ENCODE measurements around the gene SMG5.
"Not testable (repeated sequence)": the region's sequence is repeated elsewhere in the genome, so short reads cannot be mapped to it uniquely, and the experiment has no call there.

The SMG5 gene

GRCh38 chr1:156282479-156283222, at the start of gene SMG5:
Gene SMG5, minus strand, starts transcription at chr1:156282825. Its CDS starts 145 bp downstream, at chr1:156282680.
- DNase-seq: peak; percentile 96

- not testable (repeated sequence) for DNase-seq
Measured at GRCh38 chr1:156323179-156323578, 40.6 kb upstream of the SMG5 start.

GRCh38 chr1:156320560-156320959, 37.9 kb upstream of the SMG5 start:
- no peak for DNase-seq

- peak; percentile 23 for DNase-seq
Measured at GRCh38 chr1:156319664-156320063, 37.0 kb upstream of the SMG5 start.

- no peak for DNase-seq
Measured at GRCh38 chr1:156316909-156317308, 34.3 kb upstream of the SMG5 start.

GRCh38 chr1:156310962-156311361, 28.3 kb upstream of the SMG5 start:
- DNase-seq: no peak

- no peak for DNase-seq
Measured at GRCh38 chr1:156308078-156308477, 25.5 kb upstream of the SMG5 start.

- no peak for DNase-seq
Measured at GRCh38 chr1:156305215-156305614, 22.6 kb upstream of the SMG5 start.

- no peak for DNase-seq
Measured at GRCh38 chr1:156303241-156303640, 20.6 kb upstream of the SMG5 start.

- no peak for DNase-seq
Measured at GRCh38 chr1:156298852-156299357, 16.3 kb upstream of the SMG5 start, which contains the start of gene VHLL. Gene VHLL, minus strand, starts transcription at chr1:156299307. Its CDS starts 118 bp downstream, at chr1:156299189.

GRCh38 chr1:156295391-156295947, 12.8 kb upstream of the SMG5 start, which contains the start of gene GLMP:
Gene GLMP, minus strand, starts transcription at chr1:156295679. Its CDS starts 34 bp downstream, at chr1:156295645.
- DNase-seq: peak; percentile 77

- no peak for DNase-seq
Measured at GRCh38 chr1:156293895-156294294, 11.3 kb upstream of the SMG5 start.

GRCh38 chr1:156293098-156293434, 10.4 kb upstream of the SMG5 start:
- DNase-seq: no peak

- DNase-seq: no peak
Measured at GRCh38 chr1:156291226-156292061, 8.8 kb upstream of the SMG5 start.

- no peak for DNase-seq
Measured at GRCh38 chr1:156289857-156290256, 7.2 kb upstream of the SMG5 start.

- no peak for DNase-seq
Measured at GRCh38 chr1:156286061-156286460, 3.4 kb upstream of the SMG5 start.

GRCh38 chr1:156285437-156285836, 2.8 kb upstream of the SMG5 start:
- no peak for DNase-seq

- DNase-seq: no peak
Measured at GRCh38 chr1:156284757-156285156, 2.1 kb upstream of the SMG5 start.

GRCh38 chr1:156284112-156284511, 1.5 kb upstream of the SMG5 start, which contains the start of gene TMEM79:
Gene TMEM79, plus strand, starts transcription at chr1:156284325. Its CDS starts 902 bp downstream, at chr1:156285227.
- no peak for DNase-seq

- DNase-seq: no peak
Measured at GRCh38 chr1:156283521-156283920, 896 bp upstream of the SMG5 start.

GRCh38 chr1:156281693-156282478, 739 bp downstream of the SMG5 start:
- peak; percentile 61 for DNase-seq

GRCh38 chr1:156281281-156281680, 1.3 kb downstream of the SMG5 start:
- no peak for DNase-seq
